Activated naive CD4-positive, alpha-beta T cell treated with anti-CD3 and anti-CD28 coated beads, Interleukin-2, amount 50 U/mL, for 72 hours (primary cell): ENCODE measurements around the gene SENP1. TPM values are rescaled to one million over a fixed set of nuclear protein-coding genes. Genes with fewer than 3 reads are reported as not detected.
"Not testable (repeated sequence)": the region's sequence is repeated elsewhere in the genome, so short reads cannot be mapped to it uniquely, and the experiment has no call there.

Source experiments
- ATAC-seq, 2 donors: fragments of 150-1000 bp; cut with Tn5 transposase; 2 replicates each; pipeline ENCODE4 v1.10.0; 2021; ENCODE audit warnings: mild to moderate bottlenecking in 2 of 2, moderate library complexity in 2 of 2
- DNase-seq, 2 donors: peaks; one replicate each; pipeline ENCODE4 v3.0.0; 2021 to 2022; ENCODE audit warnings: low spot score in 2 of 2
- H3K27ac Mint-ChIP-seq, 2 donors: one replicate each; pipeline ENCODE4 v1.8.0; 2022; ENCODE audit warnings: mild to moderate bottlenecking in 2 of 2, mixed read lengths in 2 of 2
- H3K36me3 Mint-ChIP-seq, 2 donors: one replicate each; pipeline ENCODE4 v1.8.0; 2022; ENCODE audit warnings: mixed read lengths in 2 of 2
- H3K9me3 Mint-ChIP-seq, 2 donors: one replicate each; pipeline ENCODE4 v1.8.0; 2022; ENCODE audit warnings: mixed read lengths in 2 of 2
- total RNA-seq, 2 donors: library from RNA; stranded (reverse); gene quantifications; one replicate each; pipeline ENCODE4 v1.2.3, GENCODE V29; 2022

SENP1 gene
- total RNA-seq: 10 to 100 TPM; 39.9 to 69.8 TPM

DNA sequence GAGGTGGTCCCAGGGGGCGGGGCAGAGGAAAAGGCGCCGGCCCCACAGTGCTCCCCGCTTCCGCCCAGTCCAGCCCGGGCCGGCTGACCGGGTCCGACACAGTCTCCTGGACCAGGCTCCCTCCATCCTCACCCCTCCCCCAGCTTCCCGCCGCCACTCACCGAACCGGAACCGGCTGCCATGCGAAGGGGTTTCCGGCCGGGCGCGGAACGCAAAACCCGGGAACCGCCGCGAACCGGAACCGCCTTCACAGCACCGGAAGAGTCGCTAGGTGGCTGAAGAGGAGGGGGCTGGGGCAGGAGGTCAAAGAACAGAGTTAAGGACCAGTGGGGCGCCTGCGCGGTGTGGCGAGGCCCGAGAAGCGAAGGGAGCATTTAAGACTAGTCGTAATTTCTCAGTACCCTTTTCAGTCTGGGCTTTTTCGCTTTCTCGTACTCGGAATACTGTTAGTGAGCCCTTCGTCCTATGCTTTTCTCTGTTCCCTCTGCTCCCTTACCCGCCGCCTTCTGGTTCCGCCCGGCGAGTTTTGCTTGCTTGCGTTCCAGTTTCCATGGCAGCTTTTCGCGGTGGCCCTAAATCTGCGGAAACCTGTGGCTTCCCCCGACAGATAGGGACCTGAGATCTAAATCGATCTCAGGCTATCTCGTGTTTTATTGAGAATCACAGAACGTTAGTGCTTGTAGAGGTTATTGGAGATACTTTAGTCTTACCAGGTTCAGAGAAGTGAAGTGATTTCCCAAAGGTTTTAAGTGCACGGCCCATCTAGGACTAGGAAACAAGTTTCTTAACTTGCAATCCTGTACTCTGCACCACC lies at the start of gene SENP1:
TSS of gene SENP1 (minus strand) at position 213 of the 814 bp plus-strand sequence. CDS start 4,607 bp downstream, outside the sequence.
- peak; percentile 84 to 88 for ATAC-seq
- peaks cover 8 to 12% of the 10 kb centered on the region in 2 donors for H3K36me3 Mint-ChIP-seq
- H3K27ac Mint-ChIP-seq: peak within 1 kb of the TSS; percentile 95 to 98
- H3K9me3 Mint-ChIP-seq: no peaks in the 10 kb centered on the region
- DNase-seq: peak; percentile 88 to 92

DNA sequence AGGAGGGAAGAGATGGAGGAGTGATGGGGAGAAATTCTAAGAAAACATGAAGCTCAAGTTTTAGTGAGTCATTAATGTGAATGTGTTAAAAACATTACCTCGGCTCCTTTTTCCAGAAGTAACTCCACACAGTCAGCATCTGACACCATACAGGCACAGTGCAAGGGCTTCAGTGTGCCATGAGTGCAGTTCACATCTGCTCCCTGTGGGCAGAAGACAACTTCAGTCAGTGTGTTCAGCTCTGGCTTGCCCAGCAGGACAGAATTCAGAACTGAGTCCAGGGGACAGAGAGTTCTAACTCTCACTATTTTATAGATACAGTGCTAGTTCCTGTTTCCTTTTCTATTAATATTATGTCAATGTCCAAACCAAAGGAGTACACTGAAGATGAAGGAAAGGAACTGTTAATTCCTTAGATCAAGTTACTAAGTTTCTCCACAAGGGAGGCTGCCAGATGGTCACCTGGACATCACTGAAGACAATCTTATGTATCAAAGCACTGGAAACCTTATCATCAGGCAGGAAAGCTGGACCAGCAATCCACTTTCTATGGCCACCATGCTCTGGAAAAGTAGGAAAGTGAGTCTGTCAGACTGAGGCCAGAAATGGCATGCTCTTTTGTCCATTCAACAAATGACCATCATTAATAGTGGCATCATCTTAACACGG lies 45.4 kb upstream of the SENP1 start:
- H3K36me3 Mint-ChIP-seq: no peaks in the 10 kb centered on the region
- DNase-seq (no peak), ATAC-seq (peak in 1 of 2 donors; percentile 38)
- no peaks in the 10 kb centered on the region for H3K9me3 Mint-ChIP-seq
- peak overlapping the region; percentile 33 to 34 for H3K27ac Mint-ChIP-seq

DNA sequence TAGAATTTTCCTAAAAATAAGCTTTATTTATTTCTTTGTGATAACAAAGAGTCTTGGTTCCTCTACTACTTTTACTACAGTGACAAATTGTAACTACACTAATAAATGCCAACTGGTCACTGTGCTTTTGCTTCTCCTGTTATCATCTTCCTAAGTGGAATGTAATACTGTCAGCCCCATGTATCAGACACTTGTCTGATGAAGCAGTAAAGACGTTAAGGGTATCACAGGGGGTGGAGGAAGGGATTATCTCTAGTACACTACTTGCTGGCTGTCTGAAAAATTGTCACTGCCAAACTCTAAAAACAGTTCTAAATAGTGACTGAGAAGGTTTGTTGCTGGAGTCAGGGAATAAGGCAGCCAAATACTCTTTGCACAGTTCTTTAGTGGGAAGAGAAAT lies 40.1 kb upstream of the SENP1 start:
- Mint-ChIP-seq H3K9me3 (no peaks in the 10 kb centered on the region), H3K27ac (no peak overlapping the region), H3K36me3 (peaks cover 0 to 6% of the 10 kb centered on the region in 2 donors)
- DNase-seq (no peak), ATAC-seq (no peak)

DNA sequence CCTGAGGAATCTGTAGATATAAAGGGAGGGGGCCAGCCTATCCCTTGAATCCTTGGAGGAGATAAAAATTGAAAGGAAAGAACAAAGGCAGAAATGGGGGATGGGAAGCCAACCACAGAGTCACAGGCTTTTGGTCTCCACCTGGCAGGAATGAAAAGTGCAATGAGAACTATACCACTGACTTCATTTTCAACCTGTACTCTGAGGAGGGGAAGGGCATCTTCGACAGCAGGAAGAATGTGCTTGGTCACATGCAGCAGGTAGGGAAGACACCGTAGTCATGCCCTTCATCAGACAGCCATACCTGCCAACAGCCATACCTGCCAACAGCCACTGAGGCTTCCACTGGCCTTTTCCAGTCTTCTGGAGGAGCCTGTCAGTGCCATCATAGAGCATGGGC lies 38.0 kb upstream of the SENP1 start:
- peak overlapping the region; percentile 3 to 69 for H3K27ac Mint-ChIP-seq
- DNase-seq: no peak
- no peaks in the 10 kb centered on the region for H3K9me3 Mint-ChIP-seq
- ATAC-seq: no peak
- peaks cover 0 to 6% of the 10 kb centered on the region in 2 donors for H3K36me3 Mint-ChIP-seq

DNA sequence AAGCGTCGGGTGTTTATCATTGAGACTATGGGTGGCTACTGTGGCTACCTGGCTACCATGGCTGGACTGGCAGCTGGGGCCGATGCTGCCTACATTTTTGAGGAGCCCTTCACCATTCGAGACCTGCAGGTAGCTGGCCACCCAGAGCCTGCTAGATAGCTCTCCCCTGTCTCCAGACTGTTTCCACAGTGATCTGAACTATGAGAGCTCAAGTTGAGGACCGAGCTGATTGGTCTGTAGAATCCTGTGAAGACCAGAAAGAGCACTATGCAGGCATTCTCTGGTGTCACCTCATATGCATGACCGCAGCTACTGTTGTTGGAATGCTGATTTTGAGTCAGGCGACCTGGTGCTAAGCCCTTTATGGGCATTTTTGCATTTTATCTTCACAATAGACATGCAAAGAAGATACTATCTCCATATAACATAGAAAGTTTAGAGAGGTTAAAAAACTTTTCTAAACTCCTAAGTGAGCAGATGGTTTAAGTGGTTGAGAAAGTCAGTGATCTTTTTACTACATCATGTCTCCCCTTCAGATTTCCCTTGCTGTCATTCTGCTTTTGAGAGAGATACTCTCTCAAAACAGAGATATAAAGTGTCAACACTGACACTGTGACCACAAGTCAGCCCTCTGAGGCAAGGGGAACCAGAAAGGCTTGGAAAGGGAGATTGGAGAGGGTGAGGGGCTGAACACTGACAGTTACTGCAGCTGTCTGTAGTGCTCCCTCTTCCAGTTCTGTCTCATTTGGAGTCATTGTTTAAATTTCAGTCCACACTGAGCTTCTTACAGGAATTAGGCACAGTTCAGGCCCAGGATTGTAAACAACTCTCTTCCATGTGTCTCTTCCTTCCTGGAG lies 37.2 kb upstream of the SENP1 start:
- DNase-seq (no peak), ATAC-seq (no peak)
- peaks cover 0 to 6% of the 10 kb centered on the region in 2 donors for H3K36me3 Mint-ChIP-seq
- H3K27ac Mint-ChIP-seq: peak overlapping the region; percentile 3 to 55
- no peaks in the 10 kb centered on the region for H3K9me3 Mint-ChIP-seq

DNA sequence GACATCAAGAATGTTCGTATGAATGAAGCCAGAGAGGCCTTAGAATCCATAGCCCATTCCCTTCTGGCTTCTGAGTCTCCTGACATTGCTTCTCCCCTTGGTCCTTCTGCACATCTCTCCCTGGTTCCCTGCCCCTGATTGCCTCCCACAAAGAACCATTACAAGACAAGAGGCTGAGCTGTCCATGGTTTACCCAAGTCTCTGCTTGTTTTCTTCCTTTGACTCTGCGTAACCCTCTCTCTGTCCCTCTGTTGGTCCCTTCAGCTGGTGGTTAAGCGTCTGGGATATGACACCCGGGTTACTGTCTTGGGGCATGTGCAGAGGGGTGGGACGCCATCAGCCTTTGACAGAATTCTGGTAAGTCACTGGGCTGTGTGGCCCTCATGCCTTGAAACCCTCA lies 29.1 kb upstream of the SENP1 start:
- DNase-seq (no peak), ATAC-seq (no peak)
- no peaks in the 10 kb centered on the region for H3K9me3 Mint-ChIP-seq
- H3K27ac Mint-ChIP-seq: peak overlapping the region in 1 of 2 donors; percentile 36
- H3K36me3 Mint-ChIP-seq: peaks cover 6 to 10% of the 10 kb centered on the region in 2 donors

DNA sequence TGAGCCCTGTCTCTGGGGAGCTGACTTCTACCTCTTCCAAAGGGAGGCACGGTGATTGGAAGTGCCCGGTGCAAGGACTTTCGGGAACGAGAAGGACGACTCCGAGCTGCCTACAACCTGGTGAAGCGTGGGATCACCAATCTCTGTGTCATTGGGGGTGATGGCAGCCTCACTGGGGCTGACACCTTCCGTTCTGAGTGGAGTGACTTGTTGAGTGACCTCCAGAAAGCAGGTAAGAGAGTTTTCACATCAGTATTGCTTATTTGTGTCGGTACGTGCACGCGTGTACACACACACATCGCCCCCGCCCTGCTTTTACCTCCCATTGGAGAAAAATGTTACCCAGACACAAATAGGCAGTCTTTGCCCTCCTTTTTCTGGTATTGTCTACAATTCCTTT lies 26.9 kb upstream of the SENP1 start:
- DNase-seq: no peak
- ATAC-seq: no peak
- no peak overlapping the region for H3K27ac Mint-ChIP-seq
- H3K36me3 Mint-ChIP-seq: peaks cover 6 to 16% of the 10 kb centered on the region in 2 donors
- no peaks in the 10 kb centered on the region for H3K9me3 Mint-ChIP-seq

DNA sequence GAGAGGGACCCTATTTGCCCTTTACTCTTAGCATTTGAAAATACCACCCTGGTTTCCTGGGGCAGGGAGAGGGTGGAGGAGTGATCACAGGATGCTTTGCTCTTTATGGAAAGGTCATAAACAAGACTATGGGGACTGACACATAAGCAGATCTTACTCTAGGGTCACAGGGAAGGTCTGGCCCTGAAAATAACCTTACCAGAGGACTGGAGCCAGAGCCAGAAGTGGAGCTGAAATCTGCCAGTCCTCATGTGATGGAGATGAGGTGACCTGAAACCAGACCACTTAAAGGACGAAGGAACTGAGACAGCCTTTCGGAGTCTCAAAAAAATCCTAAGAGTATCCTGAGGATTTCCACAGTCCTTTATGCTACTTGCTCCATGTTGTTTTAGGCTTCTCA lies 25.6 kb upstream of the SENP1 start:
- ATAC-seq: no peak
- no peaks in the 10 kb centered on the region for H3K9me3 Mint-ChIP-seq
- peak overlapping the region in 1 of 2 donors; percentile 17 for H3K27ac Mint-ChIP-seq
- H3K36me3 Mint-ChIP-seq: peaks cover 9 to 16% of the 10 kb centered on the region in 2 donors
- DNase-seq: no peak

DNA sequence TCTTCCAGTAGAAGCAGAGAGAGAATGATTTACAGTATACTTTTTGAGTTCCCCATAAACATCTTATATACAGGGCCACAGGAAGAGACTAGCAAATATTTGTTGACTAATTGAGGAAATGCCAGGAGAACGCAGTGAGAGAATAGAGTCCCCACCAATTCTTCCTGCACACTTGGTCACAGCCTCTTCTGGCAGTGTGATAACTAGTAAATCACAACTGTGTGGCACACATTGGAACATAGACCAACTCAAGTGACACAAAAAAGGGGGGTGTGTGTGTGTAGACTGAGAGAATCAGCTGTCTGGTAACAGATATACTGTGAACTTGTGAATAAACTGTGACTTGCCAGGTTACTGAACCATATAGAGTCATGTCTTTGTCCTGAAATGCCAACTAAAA lies 23.5 kb upstream of the SENP1 start:
- H3K27ac Mint-ChIP-seq: no peak overlapping the region
- no peak for ATAC-seq
- no peaks in the 10 kb centered on the region for H3K9me3 Mint-ChIP-seq
- peaks cover 11 to 14% of the 10 kb centered on the region in 2 donors for H3K36me3 Mint-ChIP-seq
- DNase-seq: no peak

DNA sequence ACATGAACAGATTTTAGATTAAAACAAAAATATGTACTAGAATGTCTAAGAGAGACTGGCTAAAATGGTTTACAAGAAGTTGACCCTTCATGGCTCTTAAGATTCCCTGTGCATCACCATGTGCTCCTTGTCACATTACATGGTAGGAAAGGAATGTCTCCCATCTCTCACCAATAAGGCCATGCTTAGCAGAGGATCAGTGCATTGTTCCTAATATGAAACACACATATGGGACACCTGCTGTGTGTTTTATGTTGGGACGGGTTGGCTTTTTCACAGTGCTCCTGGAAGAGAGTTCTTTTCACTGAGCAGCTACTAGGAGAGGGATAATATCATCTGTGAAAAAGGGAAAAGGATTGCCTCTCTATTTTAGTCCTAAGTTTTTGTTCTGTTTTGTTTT lies 22.9 kb upstream of the SENP1 start:
- Mint-ChIP-seq H3K27ac (no peak overlapping the region), H3K36me3 (peaks cover 6 to 14% of the 10 kb centered on the region in 2 donors), H3K9me3 (no peaks in the 10 kb centered on the region)
- ATAC-seq (no peak), DNase-seq (no peak)

DNA sequence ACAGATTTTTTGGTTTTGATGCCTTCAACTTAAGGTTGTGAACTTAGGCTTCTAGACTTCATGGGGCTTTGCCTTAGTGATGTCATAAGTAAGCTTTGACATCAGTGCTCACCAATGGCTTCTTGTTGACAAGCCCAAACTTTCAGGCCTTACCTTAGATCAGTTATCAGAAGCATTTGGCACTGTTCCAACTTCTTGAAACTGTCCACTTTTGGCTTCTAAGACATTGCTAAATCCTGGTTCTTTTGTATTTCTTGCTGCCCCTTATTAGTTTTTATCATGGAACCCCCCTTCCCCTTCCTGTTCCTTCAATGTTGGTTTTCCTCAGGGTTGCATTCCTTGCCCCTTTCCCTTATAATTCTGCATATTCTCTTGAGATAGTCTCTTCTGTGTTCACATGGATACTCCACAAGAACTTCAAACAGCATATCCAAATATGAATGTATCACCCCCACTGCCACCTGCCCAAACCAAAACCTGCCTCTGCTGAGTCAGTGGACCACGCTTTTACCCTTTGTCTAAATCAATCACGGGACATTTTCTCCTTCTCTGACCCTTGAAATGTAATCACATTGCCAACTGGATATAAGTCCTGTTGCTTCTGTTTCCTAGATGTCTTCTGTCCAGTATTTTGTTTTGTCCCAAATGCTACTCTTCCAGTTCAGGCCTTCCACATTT lies 21.2 kb upstream of the SENP1 start:
- DNase-seq (no peak), ATAC-seq (no peak)

DNA sequence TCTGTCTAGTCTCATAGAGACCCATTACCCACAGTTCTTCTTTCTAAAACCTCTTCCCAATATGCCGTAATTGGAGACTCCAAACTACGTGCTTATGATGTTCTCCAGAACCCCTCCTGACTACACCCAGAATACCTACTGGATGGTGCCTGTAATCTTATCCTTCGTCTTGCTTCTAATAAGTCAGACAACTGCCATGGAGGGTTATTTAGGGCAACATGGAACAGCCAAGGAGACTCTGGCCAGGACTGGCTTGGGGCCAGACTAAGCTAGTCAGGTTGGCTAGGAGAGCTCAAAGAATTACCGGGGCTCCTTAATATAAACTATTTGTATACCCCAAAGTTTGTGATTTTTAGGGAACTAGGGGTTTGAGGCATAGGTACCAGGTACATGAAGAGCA lies 20.1 kb upstream of the SENP1 start:
- DNase-seq (no peak), ATAC-seq (no peak)
- H3K27ac Mint-ChIP-seq: no peak overlapping the region
- H3K36me3 Mint-ChIP-seq: peaks cover 14 to 18% of the 10 kb centered on the region in 2 donors
- H3K9me3 Mint-ChIP-seq: no peaks in the 10 kb centered on the region

More for the DNA sequence above, 21.2 kb upstream of the SENP1 start:
- Mint-ChIP-seq H3K36me3 (peaks cover 10 to 14% of the 10 kb centered on the region in 2 donors), H3K27ac (no peak overlapping the region), H3K9me3 (no peaks in the 10 kb centered on the region)

DNA sequence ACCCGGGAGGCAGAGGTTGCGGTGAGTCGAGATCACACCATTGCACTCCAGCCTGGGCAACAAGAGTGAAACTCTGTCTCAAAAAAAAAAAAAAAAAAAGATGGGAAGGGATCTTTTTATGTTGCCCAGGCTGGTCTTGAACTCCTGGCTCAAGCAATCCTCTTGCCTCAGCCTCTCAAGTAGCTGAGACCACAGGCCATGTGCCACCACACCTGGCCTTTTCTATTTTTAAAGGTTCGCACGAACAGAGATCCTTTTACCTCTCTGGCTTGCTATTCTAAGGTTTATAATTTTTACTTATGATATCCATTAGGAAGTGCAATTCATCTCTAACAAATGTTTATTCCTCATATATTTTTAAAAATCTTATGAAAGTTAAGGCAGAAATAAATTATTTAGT lies 19.7 kb upstream of the SENP1 start:
- not testable (repeated sequence) for ATAC-seq

DNA sequence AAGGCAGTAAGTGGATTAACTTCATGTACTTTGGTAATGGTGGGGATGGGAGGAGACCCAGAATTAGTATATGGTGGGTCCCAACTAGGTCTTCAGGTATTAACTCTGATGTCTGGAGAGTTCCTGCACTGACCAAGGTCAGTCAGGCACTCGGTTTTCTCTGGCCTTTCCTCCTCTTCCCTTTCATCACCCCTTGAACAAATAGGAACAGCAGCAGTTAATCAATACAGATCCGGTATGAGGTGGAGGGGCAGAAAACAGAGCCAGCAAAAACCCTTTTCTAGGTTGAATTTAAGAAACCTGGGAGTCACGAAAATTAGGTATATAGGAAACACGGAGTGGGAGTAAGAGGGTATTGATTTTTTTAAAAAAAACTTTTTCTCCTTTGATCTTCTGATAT lies 17.3 kb upstream of the SENP1 start:
- H3K36me3 Mint-ChIP-seq: peaks cover 12 to 25% of the 10 kb centered on the region in 2 donors
- no peaks in the 10 kb centered on the region for H3K9me3 Mint-ChIP-seq
- DNase-seq: no peak

More for the DNA sequence above, 19.7 kb upstream of the SENP1 start:
- peaks cover 14 to 18% of the 10 kb centered on the region in 2 donors for H3K36me3 Mint-ChIP-seq
- DNase-seq, H3K27ac Mint-ChIP-seq, H3K9me3 Mint-ChIP-seq: not testable (repeated sequence)

DNA sequence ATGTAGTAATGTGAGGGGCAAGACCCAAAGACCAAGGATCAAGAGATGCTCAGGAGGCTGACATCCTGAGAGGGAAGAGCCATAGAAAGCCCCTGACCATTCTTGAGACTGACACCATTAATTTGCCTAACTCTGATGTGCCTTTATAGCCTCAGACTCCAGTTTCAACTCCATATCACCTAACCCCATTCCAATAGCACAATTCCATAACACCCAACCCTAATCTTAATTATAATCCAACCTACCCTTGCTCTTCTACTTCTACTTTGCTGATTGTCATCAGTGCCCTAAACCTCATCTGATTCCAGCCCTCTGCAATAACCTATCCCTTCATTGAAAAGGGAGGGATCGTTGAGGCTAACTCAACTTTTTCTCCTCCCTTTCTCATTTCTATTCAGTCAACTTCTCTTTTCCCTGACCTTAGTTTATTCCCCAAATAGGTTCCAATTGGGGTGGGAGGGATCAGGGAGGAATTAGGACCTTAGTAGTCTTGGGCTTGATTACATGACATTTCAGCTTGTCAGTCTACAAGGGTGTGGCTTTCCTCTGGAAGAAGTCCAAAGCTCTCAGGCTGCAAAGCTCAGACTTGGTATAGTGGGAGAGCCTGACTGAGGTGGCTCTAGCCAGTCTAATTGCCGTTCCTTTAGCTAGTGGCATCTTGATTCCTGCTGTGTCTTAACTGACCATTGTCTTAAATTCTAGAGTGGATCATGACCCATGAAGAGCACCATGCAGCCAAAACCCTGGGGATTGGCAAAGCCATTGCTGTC lies 16.4 kb upstream of the SENP1 start:
- H3K9me3 Mint-ChIP-seq: no peaks in the 10 kb centered on the region
- H3K36me3 Mint-ChIP-seq: peaks cover 9 to 21% of the 10 kb centered on the region in 2 donors
- H3K27ac Mint-ChIP-seq: no peak overlapping the region
- ATAC-seq (no peak), DNase-seq (no peak)

More for the DNA sequence above, 17.3 kb upstream of the SENP1 start:
- ATAC-seq: no peak
- no peak overlapping the region for H3K27ac Mint-ChIP-seq
